ENCODE results near the gene STEAP2. TPM values are rescaled to one million over a fixed set of nuclear protein-coding genes. Genes with fewer than 3 reads are reported as not detected.
"Not testable (repeated sequence)": the region's sequence is repeated elsewhere in the genome, so short reads cannot be mapped to it uniquely, and the experiment has no call there.

Gene STEAP2
- total and polyA plus RNA-seq, 2 of the 4 experiments (the other 2 are of a cell fraction): 1.8 to 3.9 TPM

GRCh38 chr7:90181485-90181884 is 30.1 kb upstream of the STEAP2 start:
- BruUV-seq (replicated peaks): no TSS peak
- Histone ChIP-seq H2AK9ac (replicated peaks; ENCODE audit: low read depth, low read length, poor library complexity) (no peak overlapping the region), H3K9me1 (ENCODE audit: insufficient read depth, low read length) (no peaks in the 10 kb centered on the region), H3K4me3 (ENCODE audit: insufficient read depth, low read depth, low read length) (no peak overlapping the region), H3K4me1 (ENCODE audit: control insufficient read depth, insufficient read depth, low read length) (peaks cover 3% of the 10 kb centered on the region), H3K9me3 (ENCODE audit: control insufficient read depth, insufficient read depth, low read length) (no peaks in the 10 kb centered on the region), H3K36me3 (ENCODE audit: control insufficient read depth, insufficient read depth, low read length) (no peaks in the 10 kb centered on the region), H2BK15ac (ENCODE audit: low read depth, low read length) (no peak overlapping the region), H2BK20ac (ENCODE audit: low read depth, low read length) (no peak overlapping the region), H3K14ac (replicated peaks; ENCODE audit: low read depth, low read length) (no peak overlapping the region), H3K27me3 (ENCODE audit: control insufficient read depth, insufficient read depth, low read length) (no peaks in the 10 kb centered on the region), H3K4ac (ENCODE audit: low read depth, low read length) (no peak overlapping the region), H4K5ac (ENCODE audit: low read depth, low read length) (no peak overlapping the region), H4K8ac (ENCODE audit: low read depth in 2 of 2, low read length in 2 of 2) (no peak overlapping the region), H2BK5ac (ENCODE audit: low read depth, low read length, poor library complexity, severe bottlenecking) (no peak overlapping the region), H4K91ac (ENCODE audit: insufficient read depth, low read depth, low read length) (no peak overlapping the region), H2BK120ac (ENCODE audit: low read depth, low read length) (no peak overlapping the region), H3K9ac (ENCODE audit: low read depth, low read length) (no peak overlapping the region), H3K23ac (ENCODE audit: low read depth, low read length) (no peak overlapping the region), H3K4me2 (ENCODE audit: low read depth, low read length) (no peak overlapping the region), H2AK5ac (ENCODE audit: low read depth, low read length) (no peak overlapping the region), H3K27ac (ENCODE audit: insufficient read depth, low read length) (no peak overlapping the region), H3K56ac (ENCODE audit: extremely low read depth, insufficient read depth, low read length) (no peak overlapping the region), H3K79me1 (ENCODE audit: low read depth in 1 of 2, low read length in 2 of 2) (no peaks in the 10 kb centered on the region), H3K18ac (ENCODE audit: low read depth, low read length) (no peak overlapping the region), H2AFZ (replicated peaks; ENCODE audit: low read length, poor library complexity) (no peak overlapping the region), H4K20me1 (ENCODE audit: insufficient read depth, low read length) (no peaks in the 10 kb centered on the region)
- no peak for TF ChIP-seq NFE2L2 (IDR thresholded peaks at IDR 0.05; ENCODE audit: low read depth, low read length)
- TF ChIP-seq POLR2A (IDR thresholded peaks at IDR 0.05; ENCODE audit: low read depth, low read length): no peak
- TF ChIP-seq MAFK (IDR thresholded peaks at IDR 0.05; ENCODE audit: low read depth, low read length): no peak
- TF ChIP-seq FOS (IDR thresholded peaks at IDR 0.05; ENCODE audit: low read depth, low read length): no peak
- no peak for TF ChIP-seq RAD21 (IDR thresholded peaks at IDR 0.05; ENCODE audit: low read length)
- no peak for TF ChIP-seq CEBPB (IDR thresholded peaks at IDR 0.05; ENCODE audit: low read depth, low read length)
- no peak for TF ChIP-seq ELK1 (IDR thresholded peaks at IDR 0.05; ENCODE audit: borderline replicate concordance, low read depth, low read length)
- no peak for TF ChIP-seq RCOR1 (IDR thresholded peaks at IDR 0.05; ENCODE audit: insufficient replicate concordance, low read length)
- TF ChIP-seq MXI1 (IDR thresholded peaks at IDR 0.05; ENCODE audit: borderline replicate concordance, low read depth, low read length): no peak
- DNase-seq: no peak
- POLR2A ChIA-PET (ENCODE audit: unreplicated experiment): no interaction called here
- ATAC-seq (ENCODE audit: low read depth): no peak
- in situ Hi-C loops (cut with MboI; ENCODE audit: low sequenced_read_pairs): no loop called here
- dilution Hi-C loops (cut with HindIII; ENCODE audit: low sequenced_read_pairs, unreplicated experiment): no loop called here
- intact Hi-C loops (cut with micrococcal nuclease): no loop called here
- CTCF ChIA-PET: no interaction called here

DNA sequence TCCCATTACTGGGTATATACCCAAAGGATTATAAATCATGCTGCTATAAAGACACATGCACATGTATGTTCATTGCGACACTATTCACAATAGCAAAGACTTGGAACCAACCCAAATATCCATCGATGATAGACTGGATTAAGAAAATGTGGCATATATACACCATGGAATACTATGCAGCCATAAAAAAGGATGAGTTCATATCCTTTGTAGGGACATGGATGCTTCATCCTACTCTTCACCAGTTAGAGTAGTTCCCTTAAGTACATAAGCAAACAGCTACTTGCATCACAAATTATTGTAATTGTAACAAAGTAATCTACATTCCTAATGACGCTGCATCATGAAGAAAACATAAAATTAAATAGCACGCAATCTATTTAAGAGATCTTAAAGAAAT is 25.2 kb upstream of the STEAP2 start:
- DNase-seq; H3K9ac ChIP-seq (ENCODE audit: low read depth, low read length); POLR2A ChIA-PET (ENCODE audit: unreplicated experiment); H2BK120ac ChIP-seq (ENCODE audit: low read depth, low read length); H3K56ac ChIP-seq (ENCODE audit: extremely low read depth, insufficient read depth, low read length); ATAC-seq (ENCODE audit: low read depth); H4K91ac ChIP-seq (ENCODE audit: insufficient read depth, low read depth, low read length); H3K79me1 ChIP-seq (ENCODE audit: low read depth in 1 of 2, low read length in 2 of 2); H3K4me3 ChIP-seq (ENCODE audit: insufficient read depth, low read depth, low read length); H3K27me3 ChIP-seq (ENCODE audit: control insufficient read depth, insufficient read depth, low read length); H3K36me3 ChIP-seq (ENCODE audit: control insufficient read depth, insufficient read depth, low read length); H3K18ac ChIP-seq (ENCODE audit: low read depth, low read length); H4K20me1 ChIP-seq (ENCODE audit: insufficient read depth, low read length); CTCF ChIA-PET; H3K4ac ChIP-seq (ENCODE audit: low read depth, low read length); H2AFZ ChIP-seq (replicated peaks; ENCODE audit: low read length, poor library complexity); dilution Hi-C loops (cut with HindIII; ENCODE audit: low sequenced_read_pairs, unreplicated experiment); H2BK15ac ChIP-seq (ENCODE audit: low read depth, low read length); H3K9me3 ChIP-seq (ENCODE audit: control insufficient read depth, insufficient read depth, low read length); H3K4me2 ChIP-seq (ENCODE audit: low read depth, low read length); BruUV-seq (replicated peaks); in situ Hi-C loops (cut with MboI; ENCODE audit: low sequenced_read_pairs); H3K9me1 ChIP-seq (ENCODE audit: insufficient read depth, low read length); H4K5ac ChIP-seq (ENCODE audit: low read depth, low read length); intact Hi-C loops (cut with micrococcal nuclease); H2AK9ac ChIP-seq (replicated peaks; ENCODE audit: low read depth, low read length, poor library complexity); H2BK20ac ChIP-seq (ENCODE audit: low read depth, low read length); H3K4me1 ChIP-seq (ENCODE audit: control insufficient read depth, insufficient read depth, low read length); H2BK5ac ChIP-seq (ENCODE audit: low read depth, low read length, poor library complexity, severe bottlenecking); H3K23ac ChIP-seq (ENCODE audit: low read depth, low read length); H2AK5ac ChIP-seq (ENCODE audit: low read depth, low read length); H3K14ac ChIP-seq (replicated peaks; ENCODE audit: low read depth, low read length); H4K8ac ChIP-seq (ENCODE audit: low read depth in 2 of 2, low read length in 2 of 2); H3K27ac ChIP-seq (ENCODE audit: insufficient read depth, low read length): not testable (repeated sequence)
- WGBS, 2 experiments (ENCODE audit: extremely low coverage in 2 of 2, insufficient read length in 1 of 2): no CpG with 5 or more reads among the region's 4 CpGs

Measured in IMR-90 (cell line).